ENCODE measurements around the gene ZNF524. TPM values are rescaled to one million over a fixed set of nuclear protein-coding genes. Genes with fewer than 3 reads are reported as not detected.

Gene ZNF524
- total and polyA plus RNA-seq, 9 of the 15 experiments (the other 6 are each of a cell fraction or from before 2014, with no cell fraction given) = 0.08 to 15.6 (median 2.9) TPM

DNA sequence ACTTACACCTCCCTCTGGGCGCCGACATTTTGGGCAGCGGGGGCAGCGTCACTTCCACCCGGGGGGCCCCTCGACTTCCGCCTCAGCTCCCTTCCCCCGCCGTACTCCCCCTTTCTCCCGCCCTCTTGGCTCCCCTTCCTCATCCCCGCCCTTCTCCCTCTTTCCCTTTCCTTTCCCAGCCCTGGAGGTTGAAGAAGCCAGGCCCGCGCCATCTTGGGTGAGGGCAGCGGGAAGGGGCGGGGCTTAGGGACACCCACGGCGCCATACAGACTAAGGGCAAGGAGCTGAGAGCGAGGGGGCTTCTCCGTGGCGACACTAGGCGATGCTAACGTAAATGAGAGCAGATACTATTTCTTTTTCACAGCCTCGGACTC is 633 bp upstream of the ZNF524 start, which contains the start of gene FIZ1 (continued):
- TF ChIP-seq, protein P1, sequence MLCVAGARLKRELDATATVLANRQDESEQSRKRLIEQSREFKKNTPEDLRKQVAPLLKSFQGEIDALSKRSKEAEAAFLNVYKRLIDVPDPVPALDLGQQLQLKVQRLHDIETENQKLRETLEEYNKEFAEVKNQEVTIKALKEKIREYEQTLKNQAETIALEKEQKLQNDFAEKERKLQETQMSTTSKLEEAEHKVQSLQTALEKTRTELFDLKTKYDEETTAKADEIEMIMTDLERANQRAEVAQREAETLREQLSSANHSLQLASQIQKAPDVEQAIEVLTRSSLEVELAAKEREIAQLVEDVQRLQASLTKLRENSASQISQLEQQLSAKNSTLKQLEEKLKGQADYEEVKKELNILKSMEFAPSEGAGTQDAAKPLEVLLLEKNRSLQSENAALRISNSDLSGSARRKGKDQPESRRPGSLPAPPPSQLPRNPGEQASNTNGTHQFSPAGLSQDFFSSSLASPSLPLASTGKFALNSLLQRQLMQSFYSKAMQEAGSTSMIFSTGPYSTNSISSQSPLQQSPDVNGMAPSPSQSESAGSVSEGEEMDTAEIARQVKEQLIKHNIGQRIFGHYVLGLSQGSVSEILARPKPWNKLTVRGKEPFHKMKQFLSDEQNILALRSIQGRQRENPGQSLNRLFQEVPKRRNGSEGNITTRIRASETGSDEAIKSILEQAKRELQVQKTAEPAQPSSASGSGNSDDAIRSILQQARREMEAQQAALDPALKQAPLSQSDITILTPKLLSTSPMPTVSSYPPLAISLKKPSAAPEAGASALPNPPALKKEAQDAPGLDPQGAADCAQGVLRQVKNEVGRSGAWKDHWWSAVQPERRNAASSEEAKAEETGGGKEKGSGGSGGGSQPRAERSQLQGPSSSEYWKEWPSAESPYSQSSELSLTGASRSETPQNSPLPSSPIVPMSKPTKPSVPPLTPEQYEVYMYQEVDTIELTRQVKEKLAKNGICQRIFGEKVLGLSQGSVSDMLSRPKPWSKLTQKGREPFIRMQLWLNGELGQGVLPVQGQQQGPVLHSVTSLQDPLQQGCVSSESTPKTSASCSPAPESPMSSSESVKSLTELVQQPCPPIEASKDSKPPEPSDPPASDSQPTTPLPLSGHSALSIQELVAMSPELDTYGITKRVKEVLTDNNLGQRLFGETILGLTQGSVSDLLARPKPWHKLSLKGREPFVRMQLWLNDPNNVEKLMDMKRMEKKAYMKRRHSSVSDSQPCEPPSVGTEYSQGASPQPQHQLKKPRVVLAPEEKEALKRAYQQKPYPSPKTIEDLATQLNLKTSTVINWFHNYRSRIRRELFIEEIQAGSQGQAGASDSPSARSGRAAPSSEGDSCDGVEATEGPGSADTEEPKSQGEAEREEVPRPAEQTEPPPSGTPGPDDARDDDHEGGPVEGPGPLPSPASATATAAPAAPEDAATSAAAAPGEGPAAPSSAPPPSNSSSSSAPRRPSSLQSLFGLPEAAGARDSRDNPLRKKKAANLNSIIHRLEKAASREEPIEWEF (CRISPR knock-in tag; IDR thresholded peaks at IDR 0.05) = no peak
- TF ChIP-seq, protein P2, sequence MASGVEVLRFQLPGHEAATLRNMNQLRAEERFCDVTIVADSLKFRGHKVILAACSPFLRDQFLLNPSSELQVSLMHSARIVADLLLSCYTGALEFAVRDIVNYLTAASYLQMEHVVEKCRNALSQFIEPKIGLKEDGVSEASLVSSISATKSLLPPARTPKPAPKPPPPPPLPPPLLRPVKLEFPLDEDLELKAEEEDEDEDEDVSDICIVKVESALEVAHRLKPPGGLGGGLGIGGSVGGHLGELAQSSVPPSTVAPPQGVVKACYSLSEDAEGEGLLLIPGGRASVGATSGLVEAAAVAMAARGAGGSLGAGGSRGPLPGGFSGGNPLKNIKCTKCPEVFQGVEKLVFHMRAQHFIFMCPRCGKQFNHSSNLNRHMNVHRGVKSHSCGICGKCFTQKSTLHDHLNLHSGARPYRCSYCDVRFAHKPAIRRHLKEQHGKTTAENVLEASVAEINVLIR (CRISPR knock-in tag; IDR thresholded peaks at IDR 0.05) = peak; percentile 77
- TF ChIP-seq JUND (IDR thresholded peaks at IDR 0.05; ENCODE audit: borderline replicate concordance, low read depth, low read length) = peak; percentile 27
- TF ChIP-seq JUND (tag; IDR thresholded peaks at IDR 0.05; ENCODE audit: borderline replicate concordance, low read depth, low read length) = no peak; the same call in 2 of the 3 replicates
- no peak for TF ChIP-seq NFXL1 (CRISPR knock-in tag; IDR thresholded peaks at IDR 0.05)
- TF ChIP-seq PRMT5 (CRISPR knock-in tag; IDR thresholded peaks at IDR 0.05) = no peak
- TF ChIP-seq POLR2AphosphoS2 (IDR thresholded peaks at IDR 0.05; ENCODE audit: low read length) = no peak
- TF ChIP-seq, protein P3, sequence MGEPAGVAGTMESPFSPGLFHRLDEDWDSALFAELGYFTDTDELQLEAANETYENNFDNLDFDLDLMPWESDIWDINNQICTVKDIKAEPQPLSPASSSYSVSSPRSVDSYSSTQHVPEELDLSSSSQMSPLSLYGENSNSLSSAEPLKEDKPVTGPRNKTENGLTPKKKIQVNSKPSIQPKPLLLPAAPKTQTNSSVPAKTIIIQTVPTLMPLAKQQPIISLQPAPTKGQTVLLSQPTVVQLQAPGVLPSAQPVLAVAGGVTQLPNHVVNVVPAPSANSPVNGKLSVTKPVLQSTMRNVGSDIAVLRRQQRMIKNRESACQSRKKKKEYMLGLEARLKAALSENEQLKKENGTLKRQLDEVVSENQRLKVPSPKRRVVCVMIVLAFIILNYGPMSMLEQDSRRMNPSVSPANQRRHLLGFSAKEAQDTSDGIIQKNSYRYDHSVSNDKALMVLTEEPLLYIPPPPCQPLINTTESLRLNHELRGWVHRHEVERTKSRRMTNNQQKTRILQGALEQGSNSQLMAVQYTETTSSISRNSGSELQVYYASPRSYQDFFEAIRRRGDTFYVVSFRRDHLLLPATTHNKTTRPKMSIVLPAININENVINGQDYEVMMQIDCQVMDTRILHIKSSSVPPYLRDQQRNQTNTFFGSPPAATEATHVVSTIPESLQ (CRISPR knock-in tag; IDR thresholded peaks at IDR 0.05) = no peak
- TF ChIP-seq, protein P4, sequence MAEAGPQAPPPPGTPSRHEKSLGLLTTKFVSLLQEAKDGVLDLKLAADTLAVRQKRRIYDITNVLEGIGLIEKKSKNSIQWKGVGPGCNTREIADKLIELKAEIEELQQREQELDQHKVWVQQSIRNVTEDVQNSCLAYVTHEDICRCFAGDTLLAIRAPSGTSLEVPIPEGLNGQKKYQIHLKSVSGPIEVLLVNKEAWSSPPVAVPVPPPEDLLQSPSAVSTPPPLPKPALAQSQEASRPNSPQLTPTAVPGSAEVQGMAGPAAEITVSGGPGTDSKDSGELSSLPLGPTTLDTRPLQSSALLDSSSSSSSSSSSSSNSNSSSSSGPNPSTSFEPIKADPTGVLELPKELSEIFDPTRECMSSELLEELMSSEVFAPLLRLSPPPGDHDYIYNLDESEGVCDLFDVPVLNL (CRISPR knock-in tag; IDR thresholded peaks at IDR 0.05; ENCODE audit: low read depth) = no peak; the same call in 1 of the 2 replicates
- no peak for TF ChIP-seq KLF6 (CRISPR knock-in tag; IDR thresholded peaks at IDR 0.05; ENCODE audit: borderline replicate concordance)
- TF ChIP-seq, protein P5, sequence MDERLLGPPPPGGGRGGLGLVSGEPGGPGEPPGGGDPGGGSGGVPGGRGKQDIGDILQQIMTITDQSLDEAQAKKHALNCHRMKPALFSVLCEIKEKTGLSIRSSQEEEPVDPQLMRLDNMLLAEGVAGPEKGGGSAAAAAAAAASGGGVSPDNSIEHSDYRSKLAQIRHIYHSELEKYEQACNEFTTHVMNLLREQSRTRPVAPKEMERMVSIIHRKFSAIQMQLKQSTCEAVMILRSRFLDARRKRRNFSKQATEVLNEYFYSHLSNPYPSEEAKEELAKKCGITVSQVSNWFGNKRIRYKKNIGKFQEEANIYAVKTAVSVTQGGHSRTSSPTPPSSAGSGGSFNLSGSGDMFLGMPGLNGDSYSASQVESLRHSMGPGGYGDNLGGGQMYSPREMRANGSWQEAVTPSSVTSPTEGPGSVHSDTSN (CRISPR knock-in tag; IDR thresholded peaks at IDR 0.05; ENCODE audit: low read depth) = no peak
- TF ChIP-seq, protein P5 (tag; conservative IDR thresholded peaks at IDR 0.05; ENCODE audit: low read depth) = no peak
- TF ChIP-seq RNF2 (IDR thresholded peaks at IDR 0.05) = peak; percentile 21
- TF ChIP-seq CREM (IDR thresholded peaks at IDR 0.05; ENCODE audit: low read depth) = peak; percentile 93
- no peak for TF ChIP-seq NELFE (IDR thresholded peaks at IDR 0.05; ENCODE audit: insufficient read depth, insufficient read length)
- TF ChIP-seq TCF7 (IDR thresholded peaks at IDR 0.05; ENCODE audit: borderline replicate concordance) = no peak
- no peak for TF ChIP-seq NFATC3 (IDR thresholded peaks at IDR 0.05)
